Stimulated activated CD8-positive, alpha-beta memory T cell treated with anti-CD3 and anti-CD28 coated beads, Interleukin-7, amount 100 ng/mL, for 4 hours (primary cell): ENCODE results near the gene NXPE2.

Experiments used
- DNase-seq, 2 donors: peaks; one replicate each; pipeline ENCODE4 v3.0.0-alpha.2; 2020; ENCODE audit warnings: low read depth in 2 of 2

Gene NXPE2

DNA sequence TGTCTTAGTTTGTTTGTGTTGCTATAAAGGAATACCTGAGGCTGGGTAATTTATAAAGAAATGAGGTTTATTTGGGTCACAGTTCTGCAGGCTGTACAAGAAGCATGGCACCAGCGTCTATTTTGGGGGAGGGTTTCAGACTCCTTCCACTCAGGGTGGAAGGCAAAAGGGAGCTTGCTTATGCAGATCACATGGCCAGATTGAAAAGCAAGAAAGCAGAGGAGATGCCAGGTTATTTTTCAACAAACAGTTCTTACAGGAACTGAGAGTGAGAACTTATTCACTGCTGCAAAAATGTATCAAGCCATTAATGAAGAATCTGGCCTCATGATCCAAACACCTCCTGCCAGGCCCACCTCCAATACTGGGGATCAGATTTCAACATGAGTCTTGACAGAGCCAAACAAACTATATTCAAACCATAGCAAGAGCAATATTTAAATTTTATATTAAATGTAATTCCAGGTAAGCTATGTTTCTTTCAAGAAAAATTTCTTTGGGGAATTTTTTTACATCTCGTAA, 66.9 kb downstream of the NXPE2 start:
- no peak for DNase-seq

DNA sequence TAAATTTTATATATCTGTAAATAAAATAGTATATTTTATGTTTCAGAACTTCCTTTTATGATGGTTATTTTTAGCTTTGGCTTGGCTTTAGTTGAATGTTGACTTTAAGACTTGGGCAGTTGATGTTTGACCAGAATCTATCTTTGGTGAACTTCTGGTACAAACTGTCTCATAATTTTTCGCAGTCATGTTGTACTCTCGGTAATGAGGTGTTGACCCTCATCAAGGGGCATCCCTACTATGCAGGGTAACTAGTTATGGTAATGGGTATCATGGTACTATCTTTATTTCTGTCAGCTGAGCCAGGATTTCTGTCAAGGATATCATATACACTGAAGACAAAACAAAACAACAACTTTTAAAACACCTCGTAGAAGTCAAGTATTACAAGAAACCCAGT, 67.7 kb downstream of the NXPE2 start:
- DNase-seq, result no peak
